ENCODE results near the gene MOSPD2. TPM values are rescaled to one million over a fixed set of nuclear protein-coding genes. Genes with fewer than 3 reads are reported as not detected.
A peak's percentile ranks its signal among the peaks of the same experiment; 100 is the strongest.

Gene MOSPD2
- total RNA-seq, 2 experiments from 2014 or later: 12.6 to 13.7 TPM

DNA sequence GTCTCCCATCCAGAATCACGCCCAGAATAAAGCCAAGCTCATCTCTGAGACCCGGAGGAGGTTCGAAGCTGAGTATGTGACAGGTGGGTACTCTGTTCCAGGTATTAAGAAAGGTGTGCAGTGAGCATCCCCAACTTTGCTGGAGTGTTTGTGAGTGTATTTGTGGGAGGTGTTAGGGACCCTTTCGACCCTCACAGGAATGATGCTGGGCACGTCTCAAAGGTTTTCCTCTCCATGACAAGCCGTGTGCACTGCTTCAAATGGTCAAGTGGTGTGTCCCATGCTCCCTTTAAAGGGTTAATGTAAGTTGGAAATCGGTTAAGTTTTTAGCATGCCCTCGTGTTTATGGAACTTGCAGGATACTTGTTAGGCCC, 442 bp downstream of the MOSPD2 start:
- H3K36me3 Mint-ChIP-seq: peaks cover 7% of the 10 kb centered on the region
- ChIA-PET CTCF (no interaction called here), POLR2A (interaction anchor here (0.7 kb wide), 1 partner anchor 845 kb away, joined by 3 read pairs; no protein-coding TSS in a partner anchor)
- no peak for DNase-seq
- peak overlapping the region; percentile 79 for H3K4me3 Mint-ChIP-seq
- peak overlapping the region; percentile 80 for H3K27ac Mint-ChIP-seq
- H3K27me3 Mint-ChIP-seq: no peaks in the 10 kb centered on the region
- peaks cover 17% of the 10 kb centered on the region for H3K4me1 Mint-ChIP-seq (ENCODE audit: low read depth)
- H3K9me3 Mint-ChIP-seq: no peaks in the 10 kb centered on the region
- intact Hi-C loops (cut with micrococcal nuclease): loop anchor here (1.0 to 10.0 kb wide), 9 partner anchors 26 to 1139 kb away; partner anchors contain the start of genes OFD1, PIGA and TRAPPC2

DNA sequence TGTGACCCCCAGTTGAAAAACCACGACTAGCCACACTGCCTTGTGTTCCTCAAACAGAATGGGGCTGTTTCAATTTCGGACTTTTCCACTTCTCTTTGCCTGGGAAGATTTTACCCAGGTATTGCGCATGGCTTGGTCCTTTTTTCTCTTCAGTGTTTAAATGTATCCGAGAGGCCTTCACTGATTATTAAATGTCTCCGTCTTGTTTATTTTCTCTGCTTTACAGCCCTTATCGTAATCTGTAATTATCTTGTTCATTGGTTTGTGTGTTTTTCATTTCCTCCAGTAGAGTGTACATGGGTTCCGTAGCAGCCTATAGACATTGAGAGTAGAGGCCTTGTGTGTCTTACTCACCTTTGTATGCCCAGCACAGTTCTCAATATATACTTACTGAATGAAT, 2.4 kb downstream of the MOSPD2 start:
- Mint-ChIP-seq H3K4me1 (ENCODE audit: low read depth) (peaks cover 25% of the 10 kb centered on the region), H3K27me3 (no peaks in the 10 kb centered on the region), H3K4me3 (no peak overlapping the region), H3K27ac (no peak overlapping the region), H3K36me3 (peaks cover 7% of the 10 kb centered on the region), H3K9me3 (no peaks in the 10 kb centered on the region)
- intact Hi-C loops (cut with micrococcal nuclease): loop anchor here (10.0 kb wide), 3 partner anchors 139 to 1141 kb away; partner anchors contain the start of genes OFD1 and TRAPPC2
- ChIA-PET CTCF (no interaction called here), POLR2A (no interaction called here)
- DNase-seq: no peak

DNA sequence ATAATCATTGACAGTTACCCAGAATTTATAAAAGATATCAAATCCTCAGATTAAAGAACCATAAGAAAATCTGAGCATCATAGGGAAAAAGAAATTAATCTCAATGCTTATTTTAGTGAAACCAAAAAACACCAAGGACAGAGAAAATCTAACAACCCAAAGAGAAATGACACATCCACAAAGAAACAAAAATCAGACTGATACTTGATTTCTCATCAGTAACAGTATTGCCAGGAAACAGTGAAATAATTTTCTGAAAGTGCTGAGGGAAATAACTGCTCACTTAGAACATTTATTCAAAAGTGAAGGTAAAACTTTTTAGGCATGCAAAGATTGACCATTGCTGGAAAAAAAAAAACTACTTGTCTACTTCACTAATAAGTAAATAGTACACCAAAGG, 10.6 kb downstream of the MOSPD2 start:
- Mint-ChIP-seq H3K4me3 (no peak overlapping the region), H3K27ac (peak overlapping the region; percentile 78), H3K4me1 (ENCODE audit: low read depth) (peaks cover 46% of the 10 kb centered on the region), H3K9me3 (peaks cover 2% of the 10 kb centered on the region), H3K27me3 (no peaks in the 10 kb centered on the region), H3K36me3 (peaks cover 3% of the 10 kb centered on the region)
- intact Hi-C loops (cut with micrococcal nuclease): loop anchor here (2.0 to 10.0 kb wide), 3 partner anchors 15 to 321 kb away; no protein-coding TSS in a partner anchor
- ChIA-PET POLR2A (no interaction called here), CTCF (no interaction called here)
- no peak for DNase-seq

DNA sequence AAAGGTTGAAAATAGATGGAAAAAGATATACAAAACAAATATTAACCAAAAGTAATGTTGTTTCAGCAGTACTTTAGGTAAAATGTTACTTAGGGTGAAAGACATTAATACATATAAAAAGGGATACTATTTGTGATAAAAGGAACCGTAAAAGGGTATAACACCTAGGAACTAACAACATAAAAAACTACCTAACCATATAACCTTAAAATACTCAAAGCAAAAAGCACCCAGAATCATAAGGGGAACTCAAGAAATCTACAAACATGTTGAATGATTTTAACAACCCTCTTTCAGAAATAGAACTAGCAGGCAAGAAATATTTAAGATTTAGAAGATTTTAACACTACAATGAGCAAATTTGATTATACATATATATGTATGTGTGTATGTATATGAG, 11.5 kb downstream of the MOSPD2 start:
- Mint-ChIP-seq H3K4me3 (no peak overlapping the region), H3K27me3 (no peaks in the 10 kb centered on the region), H3K4me1 (ENCODE audit: low read depth) (peaks cover 37% of the 10 kb centered on the region), H3K9me3 (peaks cover 2% of the 10 kb centered on the region), H3K27ac (no peak overlapping the region), H3K36me3 (peaks cover 3% of the 10 kb centered on the region)
- CTCF ChIA-PET: no interaction called here
- intact Hi-C loops (cut with micrococcal nuclease): loop anchor here (2.0 to 10.0 kb wide), 3 partner anchors 14 to 320 kb away; no protein-coding TSS in a partner anchor
- POLR2A ChIA-PET: no interaction called here
- no peak for DNase-seq

DNA sequence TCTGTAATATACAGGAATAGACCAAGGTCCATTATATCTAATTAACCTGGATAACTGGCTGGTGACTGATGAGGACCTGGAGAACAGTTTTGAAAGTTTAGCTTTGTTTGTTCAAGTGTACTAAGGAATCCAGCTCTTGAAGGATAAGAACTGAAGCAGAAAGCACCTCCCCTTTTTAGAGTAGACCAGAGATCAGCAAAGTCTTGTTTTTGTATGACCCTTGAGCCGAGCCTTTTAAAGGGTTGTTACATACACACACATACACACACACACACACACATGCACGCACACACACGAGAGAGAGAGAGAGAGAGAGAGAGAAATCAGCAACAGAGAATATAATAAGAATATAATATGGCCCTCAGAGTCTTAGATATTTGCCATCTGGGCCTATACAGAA, 13.0 kb downstream of the MOSPD2 start:
- no peak overlapping the region for H3K4me3 Mint-ChIP-seq
- peaks cover 2% of the 10 kb centered on the region for H3K9me3 Mint-ChIP-seq
- H3K27ac Mint-ChIP-seq: no peak overlapping the region
- ChIA-PET CTCF (no interaction called here), POLR2A (no interaction called here)
- H3K27me3 Mint-ChIP-seq: no peaks in the 10 kb centered on the region
- peaks cover 3% of the 10 kb centered on the region for H3K36me3 Mint-ChIP-seq
- DNase-seq: no peak
- intact Hi-C loops (cut with micrococcal nuclease): loop anchor here (10.0 kb wide), 1 partner anchor 149 kb away; no protein-coding TSS in a partner anchor
- H3K4me1 Mint-ChIP-seq (ENCODE audit: low read depth): peaks cover 35% of the 10 kb centered on the region

DNA sequence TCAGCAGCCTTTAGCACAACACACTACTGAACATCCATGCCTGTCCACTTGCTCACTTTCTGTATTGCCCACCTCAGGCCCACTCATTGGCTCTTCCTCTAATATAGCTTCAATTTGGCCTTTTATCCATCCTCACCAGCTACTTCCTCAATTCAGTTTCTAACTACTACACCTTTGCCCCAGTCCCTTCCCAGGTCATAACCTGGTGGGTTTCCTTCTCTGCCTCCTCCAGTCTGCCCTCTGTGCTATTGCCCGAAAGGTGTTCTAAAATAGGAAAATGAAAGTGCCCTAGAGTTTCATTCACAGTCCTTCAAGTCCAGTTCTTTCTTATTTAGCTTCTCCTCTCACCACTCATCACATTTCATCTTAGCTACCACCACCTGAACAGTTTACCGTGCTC, 23.1 kb downstream of the MOSPD2 start:
- no peak for DNase-seq
- intact Hi-C loops (cut with micrococcal nuclease): no loop called here
- ChIA-PET CTCF (no interaction called here), POLR2A (no interaction called here)
- H3K36me3 Mint-ChIP-seq: peaks cover 19% of the 10 kb centered on the region
- H3K4me3 Mint-ChIP-seq: no peak overlapping the region
- peaks cover 3% of the 10 kb centered on the region for H3K4me1 Mint-ChIP-seq (ENCODE audit: low read depth)
- H3K27me3 Mint-ChIP-seq: no peaks in the 10 kb centered on the region
- H3K27ac Mint-ChIP-seq: no peak overlapping the region
- no peaks in the 10 kb centered on the region for H3K9me3 Mint-ChIP-seq

DNA sequence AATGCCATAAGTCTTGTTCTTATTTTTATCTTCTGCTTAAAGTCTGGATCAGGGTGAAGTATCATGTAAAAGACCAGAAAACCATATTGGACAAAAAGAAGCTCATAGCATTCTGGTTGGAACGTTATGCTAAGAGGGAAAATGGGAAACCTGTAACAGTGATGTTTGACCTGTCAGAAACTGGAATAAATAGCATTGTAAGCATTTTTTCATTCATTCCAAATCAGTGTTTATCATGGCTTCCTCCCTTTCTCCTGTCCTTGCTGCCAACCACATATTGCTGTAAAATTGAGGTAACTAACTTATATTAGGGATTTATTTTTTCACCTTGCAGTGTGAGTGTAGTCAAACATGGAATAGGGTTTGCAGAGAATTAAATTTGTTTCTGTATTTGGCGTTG, 23.8 kb downstream of the MOSPD2 start:
- Mint-ChIP-seq H3K4me1 (ENCODE audit: low read depth) (peaks cover 3% of the 10 kb centered on the region), H3K36me3 (peaks cover 22% of the 10 kb centered on the region), H3K9me3 (no peaks in the 10 kb centered on the region), H3K4me3 (no peak overlapping the region), H3K27ac (no peak overlapping the region), H3K27me3 (no peaks in the 10 kb centered on the region)
- intact Hi-C loops (cut with micrococcal nuclease): no loop called here
- CTCF ChIA-PET: no interaction called here
- DNase-seq: no peak
- POLR2A ChIA-PET: no interaction called here

DNA sequence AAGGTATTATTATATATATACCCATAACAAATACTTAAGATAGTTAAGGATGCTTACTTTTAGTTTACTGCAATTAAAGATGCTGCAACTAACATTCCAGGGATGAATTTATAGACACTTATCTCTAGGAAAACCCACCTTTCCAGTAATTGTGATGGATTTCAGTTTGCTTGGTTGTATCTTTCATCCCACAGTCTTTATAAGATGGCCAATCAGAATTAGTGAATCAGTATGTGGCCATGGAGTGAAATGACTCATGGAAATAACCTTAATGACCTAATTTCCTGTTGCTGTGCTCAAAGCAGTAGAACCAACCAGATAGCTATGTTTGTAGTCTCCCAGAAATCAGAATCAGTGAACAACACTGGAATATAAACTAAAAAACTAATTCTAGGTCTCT, 26.4 kb downstream of the MOSPD2 start:
- H3K27ac Mint-ChIP-seq: no peak overlapping the region
- intact Hi-C loops (cut with micrococcal nuclease): loop anchor here (1.0 to 2.0 kb wide), 2 partner anchors 15 to 26 kb away; partner anchors contain the start of genes FANCB and MOSPD2
- CTCF ChIA-PET: no interaction called here
- H3K27me3 Mint-ChIP-seq: no peaks in the 10 kb centered on the region
- no peak for DNase-seq
- POLR2A ChIA-PET: no interaction called here
- peaks cover 3% of the 10 kb centered on the region for H3K4me1 Mint-ChIP-seq (ENCODE audit: low read depth)
- H3K9me3 Mint-ChIP-seq: peaks cover 8% of the 10 kb centered on the region
- no peak overlapping the region for H3K4me3 Mint-ChIP-seq
- peaks cover 33% of the 10 kb centered on the region for H3K36me3 Mint-ChIP-seq

DNA sequence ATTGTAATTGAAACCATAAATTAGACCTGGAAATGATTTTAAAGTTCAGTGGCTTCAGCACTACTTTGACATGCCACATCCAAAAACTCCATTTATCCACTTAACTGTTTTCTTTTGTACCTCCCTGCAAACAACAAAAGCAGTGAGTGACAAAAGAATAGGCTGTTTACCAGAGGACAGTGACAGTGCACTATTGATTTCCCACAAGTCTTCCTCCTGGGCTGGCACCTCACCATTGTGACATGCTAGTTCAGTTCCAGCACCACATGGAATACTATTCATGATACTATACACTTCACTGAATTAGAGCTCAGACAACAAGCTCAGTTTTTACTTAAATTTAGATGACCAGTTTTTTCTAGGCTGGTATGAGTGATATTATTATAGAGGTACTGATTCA, 29.3 kb downstream of the MOSPD2 start:
- ChIA-PET POLR2A (no interaction called here), CTCF (no interaction called here)
- peaks cover 3% of the 10 kb centered on the region for H3K4me1 Mint-ChIP-seq (ENCODE audit: low read depth)
- no peaks in the 10 kb centered on the region for H3K27me3 Mint-ChIP-seq
- peaks cover 30% of the 10 kb centered on the region for H3K36me3 Mint-ChIP-seq
- no peak for DNase-seq
- H3K9me3 Mint-ChIP-seq: peaks cover 12% of the 10 kb centered on the region
- intact Hi-C loops (cut with micrococcal nuclease): no loop called here
- H3K4me3 Mint-ChIP-seq: no peak overlapping the region
- H3K27ac Mint-ChIP-seq: no peak overlapping the region

DNA sequence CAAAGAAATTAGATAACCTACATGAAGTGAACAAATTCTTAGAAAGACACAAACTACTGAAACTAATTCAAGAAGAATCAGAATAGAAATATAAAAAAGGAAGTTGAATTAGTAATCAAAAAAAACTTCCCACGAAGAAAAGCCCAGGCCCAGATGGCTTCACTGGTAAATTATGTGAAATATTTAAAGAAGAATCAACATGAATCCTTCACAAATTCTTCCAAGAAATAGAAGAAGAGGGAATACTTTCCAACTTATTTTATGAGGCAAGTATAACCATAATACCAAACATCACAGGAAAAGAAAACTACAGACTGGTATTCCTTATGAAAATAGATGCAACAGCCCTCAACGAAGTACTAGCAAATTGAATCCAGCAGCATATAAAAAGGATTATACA, 30.7 kb downstream of the MOSPD2 start:
- no peak for DNase-seq
- POLR2A ChIA-PET: no interaction called here
- no peak overlapping the region for H3K4me3 Mint-ChIP-seq
- intact Hi-C loops (cut with micrococcal nuclease): no loop called here
- peaks cover 12% of the 10 kb centered on the region for H3K9me3 Mint-ChIP-seq
- no peaks in the 10 kb centered on the region for H3K27me3 Mint-ChIP-seq
- peaks cover 27% of the 10 kb centered on the region for H3K36me3 Mint-ChIP-seq
- CTCF ChIA-PET: no interaction called here
- no peak overlapping the region for H3K27ac Mint-ChIP-seq
- peaks cover 3% of the 10 kb centered on the region for H3K4me1 Mint-ChIP-seq (ENCODE audit: low read depth)

DNA sequence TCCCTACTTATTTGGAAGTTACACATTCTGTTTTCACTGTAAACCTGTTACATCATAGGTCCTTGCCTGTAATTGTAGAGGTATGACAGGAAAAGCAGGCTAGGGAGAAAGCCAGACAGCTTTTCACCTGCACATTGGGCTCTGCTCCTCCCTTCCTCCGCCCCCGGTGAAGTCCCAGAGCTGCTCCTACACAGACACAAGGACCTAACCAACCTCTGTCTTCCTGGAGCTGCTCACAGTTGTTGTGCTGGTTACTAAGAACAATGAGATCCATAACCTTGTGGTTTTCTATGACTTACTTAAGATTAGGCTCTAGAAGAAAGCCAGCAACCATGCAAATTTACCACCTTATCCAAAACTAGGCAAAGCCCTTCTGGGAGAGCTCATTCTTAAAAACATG, 40.0 kb downstream of the MOSPD2 start:
- Mint-ChIP-seq H3K9me3 (no peaks in the 10 kb centered on the region), H3K27me3 (no peaks in the 10 kb centered on the region), H3K27ac (no peak overlapping the region), H3K4me1 (ENCODE audit: low read depth) (no peaks in the 10 kb centered on the region), H3K4me3 (no peak overlapping the region), H3K36me3 (peaks cover 20% of the 10 kb centered on the region)
- DNase-seq: no peak
- ChIA-PET POLR2A (no interaction called here), CTCF (interaction anchor here (0.7 kb wide), 1 partner anchor 329 kb away, joined by 3 read pairs; no protein-coding TSS in a partner anchor)
- intact Hi-C loops (cut with micrococcal nuclease): no loop called here

DNA sequence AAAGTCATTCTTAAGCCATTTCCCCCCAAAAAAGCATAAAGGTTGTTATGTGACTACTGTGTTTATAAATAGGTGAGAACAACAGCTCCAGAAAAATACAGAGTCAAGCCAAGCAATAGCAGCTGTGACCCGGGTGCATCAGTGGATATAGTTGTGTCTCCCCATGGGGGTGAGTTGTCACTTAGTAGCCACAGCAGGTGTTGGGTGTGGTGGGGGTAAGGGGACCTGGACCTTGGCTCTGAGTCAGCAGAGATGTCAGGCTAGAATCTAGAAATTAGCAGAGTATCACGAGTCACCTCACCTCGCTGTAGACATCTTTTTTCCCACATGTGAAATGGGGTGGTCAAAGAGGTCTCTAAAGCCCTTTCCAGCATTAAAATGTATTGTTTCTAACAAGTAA, 42.4 kb downstream of the MOSPD2 start:
- Mint-ChIP-seq H3K27ac (no peak overlapping the region), H3K4me3 (no peak overlapping the region), H3K36me3 (peaks cover 21% of the 10 kb centered on the region), H3K9me3 (no peaks in the 10 kb centered on the region), H3K4me1 (ENCODE audit: low read depth) (no peaks in the 10 kb centered on the region), H3K27me3 (no peaks in the 10 kb centered on the region)
- intact Hi-C loops (cut with micrococcal nuclease): no loop called here
- ChIA-PET CTCF (no interaction called here), POLR2A (no interaction called here)
- DNase-seq: no peak

DNA sequence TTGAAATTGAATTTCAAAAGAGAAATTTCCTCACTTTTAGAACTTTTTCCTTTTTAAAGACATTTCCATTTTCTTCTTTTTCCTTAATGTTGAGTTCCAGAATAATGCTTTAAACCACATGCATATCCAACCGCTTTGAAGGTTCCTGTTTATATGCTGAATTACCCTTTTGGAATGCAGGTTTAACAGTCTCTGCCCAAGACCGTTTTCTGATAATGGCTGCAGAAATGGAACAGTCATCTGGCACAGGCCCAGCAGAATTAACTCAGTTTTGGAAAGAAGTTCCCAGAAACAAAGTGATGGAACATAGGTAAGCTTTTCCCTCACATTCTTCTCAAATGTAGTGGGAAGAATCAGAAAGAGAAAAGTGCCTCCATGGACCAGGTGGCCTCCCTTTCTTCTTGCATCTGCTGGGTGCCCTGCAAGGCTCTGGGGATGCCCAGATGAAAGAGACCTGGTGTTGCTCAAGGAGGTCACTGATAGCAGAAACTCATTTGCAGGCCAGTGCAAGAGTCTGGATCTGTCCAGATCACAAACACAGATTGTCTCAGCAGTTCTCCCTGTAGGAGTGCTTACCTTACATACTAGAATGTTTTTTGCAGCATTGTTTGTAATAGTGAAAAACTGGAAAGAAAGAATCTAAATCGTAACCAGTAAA, 42.9 kb downstream of the MOSPD2 start:
- CTCF ChIA-PET: no interaction called here
- Mint-ChIP-seq H3K9me3 (no peaks in the 10 kb centered on the region), H3K27ac (no peak overlapping the region), H3K4me1 (ENCODE audit: low read depth) (no peaks in the 10 kb centered on the region), H3K36me3 (peaks cover 21% of the 10 kb centered on the region), H3K4me3 (no peak overlapping the region), H3K27me3 (no peaks in the 10 kb centered on the region)
- intact Hi-C loops (cut with micrococcal nuclease): no loop called here
- DNase-seq: no peak
- POLR2A ChIA-PET: no interaction called here
